Mucosa of gallbladder (tissue), 1 donor: ENCODE data around the gene SLC2A4RG. TPM values are rescaled to one million over a fixed set of nuclear protein-coding genes. Genes with fewer than 3 reads are reported as not detected.

ENCODE experiments used
- DNase-seq: peaks from one replicate; pipeline ENCODE4 v3.0.0-alpha.2; 2020; ENCODE audit warnings: low spot score
- total RNA-seq: library from RNA; stranded (reverse); gene quantifications from one replicate; pipeline ENCODE4 v1.2.1, GENCODE V29; 2021
- donor health status: DM: no; HTN: no; CAD: no.

The SLC2A4RG gene
- total RNA-seq, result 93.6 TPM

GRCh38 chr20:63739130-63740069 lies at the start of gene SLC2A4RG:
Gene SLC2A4RG (plus strand): TSS chr20:63739776. CDS start chr20:63739913, 137 bp downstream.
- DNase-seq, result peak; percentile 75

GRCh38 chr20:63690003-63690897 lies 49.3 kb upstream of the SLC2A4RG start:
- DNase-seq, result no peak

GRCh38 chr20:63690898-63691710 lies 48.5 kb upstream of the SLC2A4RG start:
- DNase-seq, result no peak

GRCh38 chr20:63691711-63692435 lies 47.7 kb upstream of the SLC2A4RG start:
- DNase-seq, result no peak

GRCh38 chr20:63692436-63693082 lies 47.0 kb upstream of the SLC2A4RG start:
- DNase-seq, result no peak

GRCh38 chr20:63693083-63693732 lies 46.4 kb upstream of the SLC2A4RG start:
- DNase-seq, result no peak

- DNase-seq, result no peak
Observed at GRCh38 chr20:63693733-63694583, 45.6 kb upstream of the SLC2A4RG start.

- no peak for DNase-seq
Observed at GRCh38 chr20:63694584-63695423, 44.8 kb upstream of the SLC2A4RG start.

GRCh38 chr20:63695424-63696305 lies 43.9 kb upstream of the SLC2A4RG start:
- no peak for DNase-seq

- DNase-seq, result no peak
Observed at GRCh38 chr20:63696306-63696627, 43.3 kb upstream of the SLC2A4RG start.

- no peak for DNase-seq
Observed at GRCh38 chr20:63696628-63697356, 42.8 kb upstream of the SLC2A4RG start, which contains the start of gene TNFRSF6B. Gene TNFRSF6B (plus strand): TSS chr20:63696652. CDS start chr20:63696768, 116 bp downstream.

- DNase-seq, result no peak
Observed at GRCh38 chr20:63697357-63697867, 42.2 kb upstream of the SLC2A4RG start.

GRCh38 chr20:63697868-63698545 lies 41.6 kb upstream of the SLC2A4RG start:
- no peak for DNase-seq

- no peak for DNase-seq
Observed at GRCh38 chr20:63698739-63699465, 40.7 kb upstream of the SLC2A4RG start.
